ENCODE data around the gene DUSP22.

DNA sequence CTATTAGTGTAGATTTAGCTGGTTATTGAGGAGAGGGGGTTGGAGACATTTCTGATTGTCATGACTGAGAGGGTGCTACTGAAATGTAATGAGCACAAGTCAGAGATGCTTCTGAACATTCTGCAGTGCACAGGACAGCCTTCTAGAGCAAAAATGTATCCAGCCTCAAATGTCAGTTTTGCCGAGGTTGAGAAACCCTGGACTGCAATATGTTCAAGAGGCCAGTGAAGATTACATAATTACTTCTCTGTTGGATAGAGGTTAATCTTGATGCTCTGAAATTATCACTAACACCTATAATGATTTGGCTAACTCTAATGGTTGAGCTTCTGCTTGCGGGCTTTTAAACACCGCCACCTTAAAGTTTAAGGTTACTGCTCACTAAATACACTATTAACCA is 3.4 kb upstream of the DUSP22 start:
- TF ChIP-seq POLR2A (IDR thresholded peaks at IDR 0.05), result no peak
- TF ChIP-seq, protein P1, sequence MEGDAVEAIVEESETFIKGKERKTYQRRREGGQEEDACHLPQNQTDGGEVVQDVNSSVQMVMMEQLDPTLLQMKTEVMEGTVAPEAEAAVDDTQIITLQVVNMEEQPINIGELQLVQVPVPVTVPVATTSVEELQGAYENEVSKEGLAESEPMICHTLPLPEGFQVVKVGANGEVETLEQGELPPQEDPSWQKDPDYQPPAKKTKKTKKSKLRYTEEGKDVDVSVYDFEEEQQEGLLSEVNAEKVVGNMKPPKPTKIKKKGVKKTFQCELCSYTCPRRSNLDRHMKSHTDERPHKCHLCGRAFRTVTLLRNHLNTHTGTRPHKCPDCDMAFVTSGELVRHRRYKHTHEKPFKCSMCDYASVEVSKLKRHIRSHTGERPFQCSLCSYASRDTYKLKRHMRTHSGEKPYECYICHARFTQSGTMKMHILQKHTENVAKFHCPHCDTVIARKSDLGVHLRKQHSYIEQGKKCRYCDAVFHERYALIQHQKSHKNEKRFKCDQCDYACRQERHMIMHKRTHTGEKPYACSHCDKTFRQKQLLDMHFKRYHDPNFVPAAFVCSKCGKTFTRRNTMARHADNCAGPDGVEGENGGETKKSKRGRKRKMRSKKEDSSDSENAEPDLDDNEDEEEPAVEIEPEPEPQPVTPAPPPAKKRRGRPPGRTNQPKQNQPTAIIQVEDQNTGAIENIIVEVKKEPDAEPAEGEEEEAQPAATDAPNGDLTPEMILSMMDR (IDR thresholded peaks at IDR 0.05), result no peak
- no peak for TF ChIP-seq EP300 (IDR thresholded peaks at IDR 0.05; ENCODE audit: low read depth)
